HepG2 (cell line): Measurements from ENCODE around the gene TRIM7. TPM values are rescaled to one million over a fixed set of nuclear protein-coding genes. Genes with fewer than 3 reads are reported as not detected.

ENCODE experiments used
- ARID4A ChIP-seq: sonication (generic); formaldehyde crosslinking; IDR thresholded peaks from 2 replicates; pipeline ENCODE4 v1.5.0; 2020; ENCODE audit warnings: mild to moderate bottlenecking, missing genetic modification reagents, borderline replicate concordance
- ATF3 ChIP-seq: sonication (generic); formaldehyde crosslinking; IDR thresholded peaks from 2 replicates; pipeline ENCODE4 v1.4.0; 2020; ENCODE audit warnings: missing genetic modification reagents
- DZIP1 ChIP-seq: sonication (generic); formaldehyde crosslinking; IDR thresholded peaks from 2 replicates; pipeline ENCODE4 v1.5.0; 2020; ENCODE audit warnings: mild to moderate bottlenecking, missing genetic modification reagents
- HIC2 ChIP-seq: sonication (generic); formaldehyde crosslinking; IDR thresholded peaks from 2 replicates; pipeline ENCODE4 v1.9.0; 2022; ENCODE audit warnings: low read depth, missing genetic modification reagents
- HNRNPLL ChIP-seq: fragments of 200-400 bp; formaldehyde crosslinking; IDR thresholded peaks from 2 replicates; pipeline ENCODE4 v1.6.1; 2017; ENCODE audit warnings: mild to moderate bottlenecking, low read depth, low read length; ENCODE audit not compliant: poor library complexity, severe bottlenecking
- TAF15 ChIP-seq: fragments of 200-400 bp; formaldehyde crosslinking; IDR thresholded peaks from one replicate; pipeline ENCODE4 v1.6.1; 2018; ENCODE audit warnings: mild to moderate bottlenecking, low read depth, low read length; ENCODE audit not compliant: poor library complexity, severe bottlenecking
- ZBTB21 ChIP-seq: sonication (generic); formaldehyde crosslinking; IDR thresholded peaks from 2 replicates; pipeline ENCODE4 v1.4.0; 2020; ENCODE audit warnings: missing genetic modification reagents
- ZBTB26 ChIP-seq: IDR thresholded peaks from 2 replicates; pipeline ENCODE4 v1.6.1; 2016; ENCODE audit warnings: missing compliant biosample characterization, missing genetic modification reagents, borderline replicate concordance
- ZNF234 ChIP-seq: sonication (generic); formaldehyde crosslinking; conservative IDR thresholded peaks from 2 replicates; pipeline ENCODE4 v1.5.1; 2020; ENCODE audit warnings: mild to moderate bottlenecking, missing genetic modification reagents
- ZNF446 ChIP-seq: sonication (generic); formaldehyde crosslinking; IDR thresholded peaks from 2 replicates; pipeline ENCODE4 v1.5.0; 2020; ENCODE audit warnings: mild to moderate bottlenecking, missing genetic modification reagents
- ZNF598 ChIP-seq: sonication (generic); formaldehyde crosslinking; IDR thresholded peaks from 2 replicates; pipeline ENCODE4 v1.5.1; 2020; ENCODE audit warnings: mild to moderate bottlenecking, missing genetic modification reagents, borderline replicate concordance
- ZNF737 ChIP-seq: sonication (generic); formaldehyde crosslinking; IDR thresholded peaks from 2 replicates; pipeline ENCODE4 v1.5.0; 2020; ENCODE audit warnings: missing genetic modification reagents, mild to moderate bottlenecking, borderline replicate concordance
- ZNF782 ChIP-seq: sonication (generic); formaldehyde crosslinking; IDR thresholded peaks from 2 replicates; pipeline ENCODE4 v1.4.0; 2020; ENCODE audit warnings: missing genetic modification reagents, mild to moderate bottlenecking, borderline replicate concordance
- polyA plus RNA-seq, 8 experiments: library from polyadenylated mRNA; depleted of rRNA in 3 of 8; stranded (reverse) in 7 of 8; unstranded in 1 of 8; fragments of >200 nt; fragmentation: Illumina TruSeq in 4 of 8; extraction: Trizol in 4 of 8; gene quantifications; 2 replicates each; pipeline versions ENCODE4 v1.2.1 to v1.2.3, GENCODE V29; 2011 to 2016; ENCODE audit warnings: low read depth in 4 of 8, missing spikeins in 1 of 8, mixed read lengths in 1 of 8; ENCODE audit not compliant: insufficient read depth in 1 of 8
- total RNA-seq, 5 experiments: library from RNA; depleted of rRNA; stranded (reverse); fragments of >200 nt; fragmentation: Illumina TruSeq; extraction: Trizol; gene quantifications; 2 replicates each; pipeline ENCODE4 v1.2.3, GENCODE V29; 2016; ENCODE audit warnings: low read depth in 1 of 5

The TRIM7 gene
- total and polyA plus RNA-seq, 2 of the 13 experiments (the other 11 are each of a cell fraction or from before 2014, with no cell fraction given), result 0.13 TPM; not detected in 1

GRCh38 chr5:181217111-181217802, 12.3 kb upstream of the TRIM7 start (continued):
- TF ChIP-seq HIC2, result 0 out of 2 replicates have a peak, but pooled peaks have one; percentile 25
- TF ChIP-seq ZBTB26, result 0 out of 2 replicates have a peak, but pooled peaks have one; percentile 16
- TF ChIP-seq ZNF782 (CRISPR knock-in tag), result no peak
- 0 out of 2 replicates have a peak, but pooled peaks have one; percentile 57 for TF ChIP-seq DZIP1 (CRISPR knock-in tag)
- peak; percentile 41 for TF ChIP-seq TAF15
- TF ChIP-seq ATF3 (CRISPR knock-in tag), result 0 out of 2 replicates have a peak, but pooled peaks have one; percentile 10
- TF ChIP-seq ZNF234 (CRISPR knock-in tag), result no peak
- TF ChIP-seq ZBTB21 (CRISPR knock-in tag), result no peak
- TF ChIP-seq ZNF737 (CRISPR knock-in tag), result 0 out of 2 replicates have a peak, but pooled peaks have one; percentile 38
- no peak for TF ChIP-seq ZNF446
- TF ChIP-seq HNRNPLL, result peak; percentile 80
- TF ChIP-seq ARID4A (CRISPR knock-in tag), result no peak; the same call in none of the 2 replicates
- no peak for TF ChIP-seq ZNF598
